H1 (cell line): ENCODE results near the gene DIP2B. TPM values are rescaled to one million over a fixed set of nuclear protein-coding genes. Genes with fewer than 3 reads are reported as not detected.

Experiments
- CTCF ChIA-PET: fragments of 300-600 bp; sonication (Branson Sonifier 250); formaldehyde crosslinking; loops from one replicate; lab custom pipeline; 2021; ENCODE audit not compliant: partially characterized antibody; lab: Charles Lee
- POLR2A ChIA-PET: fragments of 300-600 bp; sonication (Branson Sonifier 250); formaldehyde crosslinking; loops from one replicate; lab custom pipeline; 2021; ENCODE audit warnings: inconsistent platforms; ENCODE audit not compliant: partially characterized antibody; lab: Charles Lee
- DNase-seq, 2 experiments: peaks; one replicate each; pipeline versions ENCODE4 v3.0.0 to v3.0.0-alpha.2; 2010 to 2022; ENCODE audit warnings: low spot score in 2 of 2, low read depth in 1 of 2, mixed read lengths in 1 of 2
- FAIRE-seq: peaks from 2 replicates; lab custom pipeline; 2011; peaks lifted over from hg19 to GRCh38; lab: Jason Lieb, UNC
- H2AFZ ChIP-seq: 2 replicates; pipeline ENCODE4 v1.8.1; 2012; ENCODE audit warnings: low read length, inconsistent platforms
- H2AK5ac ChIP-seq: 2 replicates; pipeline ENCODE4 v1.6.1; 2013; ENCODE audit warnings: low read depth, low read length
- H2BK120ac ChIP-seq: replicated peaks from 2 replicates; pipeline ENCODE3; 2013; ENCODE audit warnings: low read depth, low read length, inconsistent platforms
- H2BK12ac ChIP-seq: 2 replicates; pipeline ENCODE4 v1.6.1; 2013; ENCODE audit warnings: low read depth, low read length
- H2BK15ac ChIP-seq: 2 replicates; pipeline ENCODE4 v1.6.1; 2013; ENCODE audit warnings: low read length
- H2BK20ac ChIP-seq: 2 replicates; pipeline ENCODE4 v1.6.1; 2013; ENCODE audit warnings: low read length
- H2BK5ac ChIP-seq: 2 replicates; pipeline ENCODE4 v1.6.1; 2013; ENCODE audit warnings: low read depth, low read length
- H3K14ac ChIP-seq: 2 replicates; pipeline ENCODE4 v1.6.1; 2013; ENCODE audit warnings: inconsistent platforms; ENCODE audit not compliant: insufficient read length
- H3K18ac ChIP-seq: 2 replicates; pipeline ENCODE4 v1.6.1; 2013; ENCODE audit warnings: low read length; ENCODE audit errors: extremely low read depth
- H3K23ac ChIP-seq: 2 replicates; pipeline ENCODE4 v1.6.1; 2013; ENCODE audit warnings: inconsistent platforms; ENCODE audit not compliant: insufficient read length
- H3K23me2 ChIP-seq: 2 replicates; pipeline ENCODE4 v1.6.1; 2013; ENCODE audit warnings: low read depth, low read length
- H3K27ac ChIP-seq: 2 replicates; pipeline ENCODE4 v1.6.1; 2011; ENCODE audit warnings: low read depth, low read length, inconsistent platforms
- H3K27me3 ChIP-seq, 4 experiments: replicated peaks in 1 of 4; 1 replicate in 1 of 4; 2 replicates in 3 of 4; pipeline versions ENCODE4 v1.6.1 to v1.8.1; 2011 to 2013; ENCODE audit warnings: low read length in 3 of 4, mild to moderate bottlenecking in 3 of 4, inconsistent platforms in 2 of 4, mixed read lengths in 2 of 4, moderate library complexity in 1 of 4; ENCODE audit not compliant: control insufficient read depth in 3 of 4, insufficient read depth in 3 of 4; ENCODE audit errors: extremely low read depth in 1 of 4
- H3K36me3 ChIP-seq, 4 experiments: 2 replicates each; pipeline versions ENCODE4 v1.6.1 to v1.8.1; 2011 to 2013; ENCODE audit warnings: mild to moderate bottlenecking in 4 of 4, low read length in 3 of 4, moderate library complexity in 2 of 4, control low read depth in 1 of 4, inconsistent platforms in 1 of 4; ENCODE audit not compliant: insufficient read depth in 4 of 4, control insufficient read depth in 2 of 4
- H3K4ac ChIP-seq: replicated peaks from 2 replicates; pipeline ENCODE3; 2013; ENCODE audit warnings: low read length, low read depth, mixed read lengths, inconsistent platforms; ENCODE audit not compliant: insufficient read length
- H3K4me1 ChIP-seq, 4 experiments: replicated peaks in 1 of 4; 1 replicate in 1 of 4; 2 replicates in 3 of 4; pipeline versions ENCODE4 v1.6.1 to v1.8.1; 2011 to 2013; ENCODE audit warnings: low read length in 3 of 4, inconsistent platforms in 2 of 4, mixed read lengths in 1 of 4; ENCODE audit not compliant: insufficient read depth in 4 of 4, control insufficient read depth in 3 of 4
- H3K4me2 ChIP-seq, 2 experiments: 2 replicates each; pipeline versions ENCODE4 v1.6.1 to v1.8.1; 2011 to 2013; ENCODE audit warnings: low read depth in 2 of 2, low read length in 2 of 2, control low read depth in 1 of 2, inconsistent platforms in 1 of 2, mild to moderate bottlenecking in 1 of 2; ENCODE audit not compliant: insufficient read depth in 1 of 2
- H3K4me3 ChIP-seq, 4 experiments: fragments of 200-600, 300-600 bp in 1 of 4; sonication (generic), shearing (Covaris generic), sonication (Bioruptor Twin) in 1 of 4; 2 replicates each; pipeline versions ENCODE4 v1.5.1 to v1.8.1; 2011 to 2016; ENCODE audit warnings: low read length in 4 of 4, low read depth in 3 of 4, control low read depth in 2 of 4, inconsistent platforms in 2 of 4, mild to moderate bottlenecking in 2 of 4, mixed read lengths in 1 of 4, moderate library complexity in 1 of 4; ENCODE audit not compliant: insufficient read depth in 2 of 4; ENCODE audit errors: extremely low read depth in 1 of 4
- H3K56ac ChIP-seq: replicated peaks from 2 replicates; pipeline ENCODE3; 2013; ENCODE audit warnings: low read depth, mild to moderate bottlenecking, mixed read lengths, low read length, inconsistent platforms; ENCODE audit not compliant: insufficient read length
- H3K79me1 ChIP-seq: 2 replicates; pipeline ENCODE4 v1.6.1; 2013; ENCODE audit warnings: low read depth, low read length, control low read depth
- H3K79me2 ChIP-seq, 2 experiments: 2 replicates each; pipeline versions ENCODE4 v1.6.1 to v1.8.1; 2012 to 2013; ENCODE audit warnings: low read length in 2 of 2, mild to moderate bottlenecking in 2 of 2, inconsistent platforms in 1 of 2; ENCODE audit not compliant: insufficient read depth in 2 of 2, control insufficient read depth in 1 of 2
- H3K9ac ChIP-seq, 4 experiments: replicated peaks in 1 of 4; 1 replicate in 1 of 4; 2 replicates in 3 of 4; pipeline versions ENCODE4 v1.6.1 to v1.8.1; 2011 to 2013; ENCODE audit warnings: low read depth in 3 of 4, low read length in 3 of 4, control low read depth in 2 of 4, mild to moderate bottlenecking in 2 of 4, moderate library complexity in 2 of 4, inconsistent platforms in 1 of 4; ENCODE audit errors: extremely low read depth in 1 of 4
- H3K9me3 ChIP-seq, 2 experiments: 2 replicates each; pipeline versions ENCODE4 v1.6.1 to v1.8.1; 2012 to 2013; ENCODE audit warnings: mild to moderate bottlenecking in 2 of 2, moderate library complexity in 2 of 2, control low read depth in 1 of 2, inconsistent platforms in 1 of 2, low read depth in 1 of 2, low read length in 1 of 2, mixed read lengths in 1 of 2; ENCODE audit not compliant: insufficient read depth in 2 of 2
- H4K20me1 ChIP-seq, 2 experiments: replicated peaks in 1 of 2; 2 replicates each; pipeline versions ENCODE3 to v1.8.1; 2011 to 2013; ENCODE audit warnings: inconsistent platforms in 2 of 2, low read length in 2 of 2, mild to moderate bottlenecking in 1 of 2; ENCODE audit not compliant: insufficient read depth in 2 of 2, control insufficient read depth in 1 of 2
- H4K5ac ChIP-seq: 2 replicates; pipeline ENCODE4 v1.6.1; 2013; ENCODE audit warnings: low read length, low read depth, mixed read lengths, inconsistent platforms; ENCODE audit not compliant: insufficient read length
- H4K8ac ChIP-seq: 2 replicates; pipeline ENCODE4 v1.8.0; 2013; ENCODE audit warnings: mild to moderate bottlenecking, moderate library complexity, low read length, inconsistent platforms; ENCODE audit not compliant: insufficient read depth; ENCODE audit errors: extremely low read depth
- H4K91ac ChIP-seq: replicated peaks from 2 replicates; pipeline ENCODE3; 2013; ENCODE audit warnings: low read length, mixed read lengths, inconsistent platforms; ENCODE audit not compliant: insufficient read length
- ATF3 ChIP-seq: IDR thresholded peaks from 2 replicates; pipeline ENCODE4 v1.6.1; 2011; ENCODE audit warnings: low read depth, mild to moderate bottlenecking, low read length; ENCODE audit not compliant: insufficient read depth
- BCL11A ChIP-seq, 2 experiments: IDR thresholded peaks; one replicate each; pipeline ENCODE4 v1.6.1; 2011; ENCODE audit warnings: low read depth in 2 of 2, low read length in 2 of 2, mild to moderate bottlenecking in 2 of 2
- CHD1 ChIP-seq: IDR thresholded peaks from 2 replicates; pipeline ENCODE4 v1.6.1; 2012; ENCODE audit warnings: low read depth, low read length, improper control_type of control experiment
- E2F6 ChIP-seq: IDR thresholded peaks from 2 replicates; pipeline ENCODE4 v1.6.1; 2012; ENCODE audit warnings: inconsistent platforms
- RBBP5 ChIP-seq: IDR thresholded peaks from 2 replicates; pipeline ENCODE4 v1.7.1; 2012; ENCODE audit warnings: low read depth, mild to moderate bottlenecking, inconsistent platforms, low read length, moderate library complexity, borderline replicate concordance
- RNF2 ChIP-seq: fragments of 200-900, 300-1000 bp; sonication (generic); IDR thresholded peaks from 2 replicates; pipeline ENCODE4 v1.7.1; 2016; ENCODE audit warnings: borderline replicate concordance, low read depth, mild to moderate bottlenecking, antibody characterized with exemption, low read length; ENCODE audit not compliant: poor library complexity, severe bottlenecking; ENCODE audit errors: missing control alignments
- SIX5 ChIP-seq: IDR thresholded peaks from 2 replicates; pipeline ENCODE4 v1.6.1; 2011; ENCODE audit warnings: mild to moderate bottlenecking, low read depth, low read length
- SP2 ChIP-seq: IDR thresholded peaks from 2 replicates; pipeline ENCODE4 v1.6.1; 2012; ENCODE audit warnings: mild to moderate bottlenecking, low read length, inconsistent platforms
- WGBS, 2 experiments: shearing (Covaris generic) in 1 of 2; methylation state at CpG; one replicate each; pipeline versions ENCODE4 v1.1.6 to v1.1.7; 2013 to 2015; ENCODE audit warnings: low lambda C conversion rate in 2 of 2, mixed read lengths in 2 of 2, inconsistent platforms in 1 of 2, low coverage in 1 of 2, missing lambda C conversion rate in 1 of 2; ENCODE audit not compliant: insufficient replicate concordance in 2 of 2, insufficient coverage in 1 of 2, insufficient read length in 1 of 2; ENCODE audit errors: extremely low coverage in 1 of 2, missing lambda C conversion rate in 1 of 2; 5-methylcytosine and 5-hydroxymethylcytosine counted together
- polyA plus RNA-seq, 7 experiments: library from polyadenylated mRNA; depleted of rRNA in 3 of 7; stranded (reverse) in 5 of 7; unstranded in 2 of 7; fragments of >200 nt in 5 of 7; fragments of 200-250 nt in 2 of 7; gene quantifications; 1 replicate in 5 of 7; 2 replicates in 1 of 7; 4 replicates in 1 of 7; pipeline versions ENCODE4 v1.2.1 to v1.2.3, GENCODE V29; 2011 to 2013; ENCODE audit warnings: missing spikeins in 2 of 7, mixed read lengths in 2 of 7
- total RNA-seq: library from RNA; stranded (reverse); fragmentation: NEBNext Ultra II Directional; extraction: Animal tissue kit (Norgen Biotek cat#: 25700); gene quantifications from 2 replicates; pipeline ENCODE4 v1.2.1, GENCODE V29; 2021

Gene DIP2B
- total and polyA plus RNA-seq, 2 of the 8 experiments (the other 6 are each of a cell fraction or from before 2014, with no cell fraction given), result 11.1 to 29.6 TPM

- FAIRE-seq, result no peak
- POLR2A ChIA-PET, result interaction anchor here (0.8 kb wide), 1 partner anchor 154 kb away, joined by 3 read pairs; no protein-coding TSS in a partner anchor
Measured at GRCh38 chr12:50659260-50659659, 154.5 kb downstream of the DIP2B start.

More at GRCh38 chr12:50659260-50659659, 154.5 kb downstream of the DIP2B start:
- Histone ChIP-seq H3K4ac (no peak overlapping the region), H3K27me3 (no peaks in the 10 kb centered on the region), H2AK5ac (no peak overlapping the region), H2BK12ac (no peak overlapping the region), H3K9ac (no peak overlapping the region), H4K5ac (no peak overlapping the region), H3K9me3 (no peaks in the 10 kb centered on the region), H3K79me1 (no peaks in the 10 kb centered on the region), H3K23me2 (no peaks in the 10 kb centered on the region), H3K4me1 (no peaks in the 10 kb centered on the region), H2BK120ac (no peak overlapping the region), H2BK15ac (no peak overlapping the region), H3K27ac (no peak overlapping the region), H3K4me2 (no peak overlapping the region), H3K56ac (no peak overlapping the region), H3K23ac (no peak overlapping the region), H4K8ac (no peak overlapping the region), H3K4me3 (no peak overlapping the region), H2BK20ac (no peak overlapping the region), H4K91ac (no peak overlapping the region), H3K14ac (no peak overlapping the region), H3K18ac (no peak overlapping the region), H3K79me2 (no peaks in the 10 kb centered on the region), H3K36me3 (0 out of 8 replicates have a peak, but pooled peaks cover 0 to 3% (median 0%) of the 10 kb centered on the region in 4 experiments), H2AFZ (no peak overlapping the region), H4K20me1 (no peaks in the 10 kb centered on the region), H2BK5ac (no peak overlapping the region)
- 100% methylated on average over 2 of the region's 2 CpGs; no CpG with 5 or more reads in 1 of the 2 experiments for WGBS, 2 experiments
- no peak for DNase-seq
- CTCF ChIA-PET, result interaction anchor here (0.7 to 1.5 kb wide), 4 partner anchors 17 to 150 kb away, joined by 3 to 4 read pairs (median 3); no protein-coding TSS in a partner anchor
- TF ChIP-seq SP2 (no peak), RNF2 (no peak), CHD1 (no peak), ATF3 (no peak), SIX5 (no peak), RBBP5 (no peak), E2F6 (no peak), BCL11A (IDR thresholded peaks at IDR 0.05; ENCODE audit: low read depth in 2 of 2, low read length in 2 of 2) (no peak)
- TF ChIP-seq, all 59 proteins: peak for 0
